Measurements from ENCODE around the gene TMEM141.
"Not testable (repeated sequence)": the region's sequence is repeated elsewhere in the genome, so short reads cannot be mapped to it uniquely, and the experiment has no call there.

Gene TMEM141

GRCh38 chr9:136793086-136793946 is 2.2 kb downstream of the TMEM141 start:
- no peak for DNase-seq (ENCODE audit: low read depth in 1 of 2, low spot score in 1 of 2)

- no peak for DNase-seq (ENCODE audit: low read depth in 1 of 2, low spot score in 1 of 2)
Observed at GRCh38 chr9:136794281-136794999, 3.3 kb downstream of the TMEM141 start.

- no peak for DNase-seq (ENCODE audit: low read depth in 1 of 2, low spot score in 1 of 2)
Observed at GRCh38 chr9:136795000-136795348, 3.8 kb downstream of the TMEM141 start.

- no peak for DNase-seq (ENCODE audit: low read depth in 1 of 2, low spot score in 1 of 2)
Observed at GRCh38 chr9:136796238-136796774, 5.2 kb downstream of the TMEM141 start, which contains the start of gene CCDC183. Gene CCDC183, plus strand, starts transcription at chr9:136796338. Its CDS starts 60 bp downstream, at chr9:136796398.

- not testable (repeated sequence) for DNase-seq (ENCODE audit: low read depth in 1 of 2, low spot score in 1 of 2)
Observed at GRCh38 chr9:136796775-136797347, 5.7 kb downstream of the TMEM141 start.

- DNase-seq (ENCODE audit: low read depth in 1 of 2, low spot score in 1 of 2) = no peak
Observed at GRCh38 chr9:136798708-136799078, 7.5 kb downstream of the TMEM141 start.

GRCh38 chr9:136799079-136799853 is 8.1 kb downstream of the TMEM141 start:
- no peak for DNase-seq (ENCODE audit: low read depth in 1 of 2, low spot score in 1 of 2)

- peak; percentile 54 to 81 for DNase-seq (ENCODE audit: low read depth in 1 of 2, low spot score in 1 of 2)
Observed at GRCh38 chr9:136799854-136800657, 8.9 kb downstream of the TMEM141 start.

GRCh38 chr9:136802321-136802720 is 11.2 kb downstream of the TMEM141 start:
- no peak for DNase-seq (ENCODE audit: low read depth in 1 of 2, low spot score in 1 of 2)

GRCh38 chr9:136803009-136803550 is 11.9 kb downstream of the TMEM141 start:
- not testable (repeated sequence) for DNase-seq (ENCODE audit: low read depth in 1 of 2, low spot score in 1 of 2)

- no peak for DNase-seq (ENCODE audit: low read depth in 1 of 2, low spot score in 1 of 2)
Observed at GRCh38 chr9:136803551-136804508, 12.7 kb downstream of the TMEM141 start.

GRCh38 chr9:136804509-136805206 is 13.5 kb downstream of the TMEM141 start:
- DNase-seq (ENCODE audit: low read depth in 1 of 2, low spot score in 1 of 2) = no peak

GRCh38 chr9:136805207-136805740 is 14.1 kb downstream of the TMEM141 start:
- no peak for DNase-seq (ENCODE audit: low read depth in 1 of 2, low spot score in 1 of 2)

- DNase-seq (ENCODE audit: low read depth in 1 of 2, low spot score in 1 of 2) = no peak
Observed at GRCh38 chr9:136806067-136806466, 14.9 kb downstream of the TMEM141 start.

GRCh38 chr9:136806631-136807201 is 15.6 kb downstream of the TMEM141 start:
- DNase-seq (ENCODE audit: low read depth in 1 of 2, low spot score in 1 of 2) = no peak

- peak; percentile 69 to 74 for DNase-seq (ENCODE audit: low read depth in 1 of 2, low spot score in 1 of 2)
Observed at GRCh38 chr9:136807281-136808074, 16.3 kb downstream of the TMEM141 start, which contains the start of gene RABL6. Gene RABL6, plus strand, starts transcription at chr9:136807948. Its CDS starts 249 bp downstream, at chr9:136808197.
